Kidney epithelial cell (primary cell): ENCODE results near the gene CHRNE. TPM values are rescaled to one million over a fixed set of nuclear protein-coding genes. Genes with fewer than 3 reads are reported as not detected.

ENCODE experiments used
- DNase-seq: peaks from one replicate; pipeline ENCODE4 v3.0.0-alpha.2; 2010; ENCODE audit warnings: low read depth
- H3K27me3 ChIP-seq: 2 replicates; pipeline ENCODE4 v1.6.0; 2011; ENCODE audit warnings: low read length; ENCODE audit not compliant: control insufficient read depth, insufficient read depth
- H3K36me3 ChIP-seq: 2 replicates; pipeline ENCODE4 v1.5.1; 2011; ENCODE audit warnings: low read length; ENCODE audit not compliant: control insufficient read depth, insufficient read depth
- H3K4me3 ChIP-seq: 2 replicates; pipeline ENCODE4 v1.5.1; 2011; ENCODE audit warnings: low read depth, mild to moderate bottlenecking, control low read depth, low read length
- CTCF ChIP-seq: IDR thresholded peaks from 2 replicates; pipeline ENCODE4 v1.5.1; 2011; ENCODE audit warnings: mild to moderate bottlenecking, moderate library complexity, low read length, control low read depth, inconsistent platforms; ENCODE audit not compliant: insufficient read depth, poor library complexity, severe bottlenecking
- total RNA-seq: library from RNA; depleted of rRNA; stranded (reverse); fragments of >200 nt; gene quantifications from 2 replicates; pipeline ENCODE4 v1.2.3, GENCODE V29; 2015

Gene CHRNE
- total RNA-seq, 1 donor from 2014 or later, result 2.0 TPM

- DNase-seq, result no peak
- TF ChIP-seq CTCF, result no peak
- Histone ChIP-seq H3K4me3 (no peak overlapping the region), H3K27me3 (no peaks in the 10 kb centered on the region), H3K36me3 (no peaks in the 10 kb centered on the region)
Measured at GRCh38 chr17:4937553-4937952, 34.7 kb upstream of the CHRNE start.

- no peak for DNase-seq
- no peak for TF ChIP-seq CTCF
- no peaks in the 10 kb centered on the region for H3K36me3 ChIP-seq
- H3K4me3 ChIP-seq, result no peak overlapping the region
- H3K27me3 ChIP-seq, result no peaks in the 10 kb centered on the region
Measured at GRCh38 chr17:4936436-4936835, 33.5 kb upstream of the CHRNE start.

GRCh38 chr17:4935650-4936049 lies 32.8 kb upstream of the CHRNE start:
- H3K36me3 ChIP-seq, result no peaks in the 10 kb centered on the region
- TF ChIP-seq CTCF, result no peak

GRCh38 chr17:4934173-4934979 lies 31.5 kb upstream of the CHRNE start:
- TF ChIP-seq CTCF, result peak; percentile 48
- no peak for DNase-seq

More at GRCh38 chr17:4935650-4936049, 32.8 kb upstream of the CHRNE start:
- DNase-seq, result no peak
- Histone ChIP-seq H3K27me3 (no peaks in the 10 kb centered on the region), H3K4me3 (no peak overlapping the region)

GRCh38 chr17:4933646-4934045 lies 30.7 kb upstream of the CHRNE start:
- TF ChIP-seq CTCF, result no peak
- H3K36me3 ChIP-seq, result no peaks in the 10 kb centered on the region
- no peak overlapping the region for H3K4me3 ChIP-seq
- DNase-seq, result no peak
- no peaks in the 10 kb centered on the region for H3K27me3 ChIP-seq

More at GRCh38 chr17:4934173-4934979, 31.5 kb upstream of the CHRNE start:
- H3K36me3 ChIP-seq, result no peaks in the 10 kb centered on the region
- no peak overlapping the region for H3K4me3 ChIP-seq
- no peaks in the 10 kb centered on the region for H3K27me3 ChIP-seq

- TF ChIP-seq CTCF, result no peak
- no peak for DNase-seq
- H3K27me3 ChIP-seq, result no peaks in the 10 kb centered on the region
- no peaks in the 10 kb centered on the region for H3K36me3 ChIP-seq
- no peak overlapping the region for H3K4me3 ChIP-seq
Measured at GRCh38 chr17:4932756-4933155, 29.9 kb upstream of the CHRNE start.
